K562 (cell line): ENCODE results near the gene ERN1. TPM values are rescaled to one million over a fixed set of nuclear protein-coding genes. Genes with fewer than 3 reads are reported as not detected.
A peak's percentile ranks its signal among the peaks of the same experiment; 100 is the strongest.

Source experiments
- ATAC-seq: fragments of 200-7000 bp; cut with Tn5 transposase; 3 replicates; pipeline ENCODE4 v1.9.1; 2020; ENCODE audit warnings: moderate library complexity
- BruUV-seq: library from RNA; stranded (reverse); fragments of 400-500 nt; replicated peaks from 2 replicates; lab custom pipeline; 2021; lab: Mats Ljungman, UMichigan
- CTCF ChIA-PET: fragments of 300-600 bp; formaldehyde crosslinking; extraction: SDS; loops from one replicate; lab custom pipeline; 2021; ENCODE audit warnings: low intra/inter-chr PET ratio; lab: Yijun Ruan, JAX
- POLR2A ChIA-PET: fragments of 300-600, 350-650 bp; sonication (Branson Sonifier 250); formaldehyde crosslinking; extraction: SDS; loops from one replicate; lab custom pipeline; 2021; ENCODE audit warnings: antibody characterized with exemption, inconsistent platforms; lab: Yijun Ruan, JAX
- DNase-seq, 4 experiments: peaks; one replicate each; pipeline versions ENCODE4 v3.0.0 to v3.0.0-alpha.2; 2011 to 2018; ENCODE audit warnings: low spot score in 3 of 4, mixed read lengths in 3 of 4; ENCODE audit errors: extremely low read depth in 1 of 4
- FAIRE-seq: peaks from 2 replicates; lab custom pipeline; 2011; peaks lifted over from hg19 to GRCh38; lab: Jason Lieb, UNC
- H2AFZ ChIP-seq: 2 replicates; pipeline ENCODE4 v1.6.0; 2011; ENCODE audit warnings: low read depth, low read length, control low read depth, inconsistent platforms
- H3K27ac ChIP-seq: fragments of 200-600 bp; 3 replicates; pipeline ENCODE4 v1.8.0; 2011; ENCODE audit warnings: low read depth, mild to moderate bottlenecking, control low read depth, inconsistent platforms, low read length, moderate library complexity, mixed read lengths; ENCODE audit errors: extremely low read depth
- H3K27me3 ChIP-seq, 2 experiments: fragments of 300-600 bp in 1 of 2; 2 replicates in 1 of 2; 3 replicates in 1 of 2; pipeline versions ENCODE4 v1.6.0 to v1.8.0; 2011; ENCODE audit warnings: inconsistent platforms in 2 of 2, low read length in 2 of 2, mild to moderate bottlenecking in 1 of 2, mixed read lengths in 1 of 2, moderate library complexity in 1 of 2; ENCODE audit not compliant: control insufficient read depth in 2 of 2, insufficient read depth in 2 of 2
- H3K36me3 ChIP-seq: fragments of 300-600 bp; 3 replicates; pipeline ENCODE4 v1.8.0; 2011; ENCODE audit warnings: mild to moderate bottlenecking, low read length, inconsistent platforms; ENCODE audit not compliant: control insufficient read depth, insufficient read depth
- H3K4me1 ChIP-seq, 2 experiments: fragments of 200-600 bp in 1 of 2; replicated peaks in 1 of 2; 2 replicates in 1 of 2; 3 replicates in 1 of 2; pipeline versions ENCODE4 v1.5.1 to v1.8.0; 2011; ENCODE audit warnings: inconsistent platforms in 2 of 2, low read length in 2 of 2, mild to moderate bottlenecking in 1 of 2, mixed read lengths in 1 of 2, moderate library complexity in 1 of 2; ENCODE audit not compliant: control insufficient read depth in 2 of 2, insufficient read depth in 2 of 2
- H3K4me2 ChIP-seq: 2 replicates; pipeline ENCODE4 v1.6.1; 2011; ENCODE audit warnings: low read length, control low read depth, inconsistent platforms, mixed read lengths; ENCODE audit not compliant: insufficient read depth
- H3K4me3 ChIP-seq: fragments of 200-600 bp; sonication (generic), shearing (Covaris generic); 2 replicates; pipeline ENCODE4 v1.5.1; 2016; ENCODE audit warnings: control low read depth, inconsistent platforms
- H3K79me2 ChIP-seq: fragments of 200-600 bp; 3 replicates; pipeline ENCODE4 v1.8.0; 2011; ENCODE audit warnings: low read length, inconsistent platforms; ENCODE audit not compliant: control insufficient read depth, insufficient read depth
- H3K9ac ChIP-seq, 2 experiments: 2 replicates each; pipeline versions ENCODE4 v1.6.0 to v1.6.1; 2011; ENCODE audit warnings: low read depth in 2 of 2, low read length in 2 of 2, control low read depth in 1 of 2, inconsistent platforms in 1 of 2, mild to moderate bottlenecking in 1 of 2, mixed read lengths in 1 of 2; ENCODE audit not compliant: insufficient read depth in 1 of 2
- H3K9me1 ChIP-seq: one replicate; pipeline ENCODE4 v1.6.0; 2011; ENCODE audit warnings: inconsistent platforms, mild to moderate bottlenecking, low read length, moderate library complexity; ENCODE audit not compliant: control insufficient read depth, insufficient read depth
- H3K9me3 ChIP-seq: replicated peaks from 2 replicates; pipeline ENCODE4 v1.5.1; 2011; ENCODE audit warnings: low read depth, low read length, inconsistent platforms; ENCODE audit not compliant: control insufficient read depth, insufficient read depth
- H4K20me1 ChIP-seq: replicated peaks from 2 replicates; pipeline ENCODE4 v1.6.1; 2011; ENCODE audit warnings: low read length, inconsistent platforms, mixed read lengths; ENCODE audit not compliant: control insufficient read depth, insufficient read depth
- ARNT ChIP-seq, 2 experiments: fragments of 450-650 bp; IDR thresholded peaks; 2 replicates each; pipeline ENCODE4 v1.6.1; 2016; ENCODE audit warnings: mild to moderate bottlenecking in 1 of 2
- BRD9 ChIP-seq: fragments of 450-650 bp; IDR thresholded peaks from 2 replicates; pipeline ENCODE4 v1.6.1; 2018; ENCODE audit warnings: low read depth; ENCODE audit not compliant: partially characterized antibody
- CSDE1 ChIP-seq, 2 experiments: fragments of 450-650 bp; IDR thresholded peaks; 2 replicates each; pipeline ENCODE4 v1.6.1; 2016; ENCODE audit warnings: mild to moderate bottlenecking in 1 of 2
- KLF10 ChIP-seq: fragments of 250-450 bp; sonication (Bioruptor Pico); IDR thresholded peaks from 2 replicates; pipeline ENCODE4 v1.6.1; 2021; ENCODE audit warnings: matching md5 sums
- MAFF ChIP-seq: IDR thresholded peaks from 2 replicates; pipeline ENCODE4 v1.6.1; 2012; ENCODE audit warnings: low read length, improper control_type of control experiment
- MTA2 ChIP-seq: fragments of 450-650 bp; IDR thresholded peaks from 2 replicates; pipeline ENCODE4 v1.6.1; 2016; ENCODE audit warnings: low read depth
- NFIX ChIP-seq: fragments of 250-450 bp; sonication (Bioruptor Pico); IDR thresholded peaks from 2 replicates; pipeline ENCODE4 v1.4.0; 2020; ENCODE audit warnings: low read depth, mild to moderate bottlenecking, moderate library complexity
- TEAD1 ChIP-seq, 2 experiments: fragments of 450-650 bp in 1 of 2; sonication (generic) in 1 of 2; formaldehyde crosslinking; IDR thresholded peaks; 2 replicates each; pipeline versions ENCODE4 v1.4.0 to v1.8.0; 2020 to 2022; ENCODE audit warnings: mild to moderate bottlenecking in 2 of 2, missing genetic modification reagents in 1 of 2
- TGIF2 ChIP-seq: sonication (generic); formaldehyde crosslinking; IDR thresholded peaks from 2 replicates; pipeline ENCODE4 v1.8.1; 2022; ENCODE audit warnings: mild to moderate bottlenecking, missing genetic modification reagents, moderate library complexity
- U2AF2 ChIP-seq: fragments of 200-400 bp; formaldehyde crosslinking; optimal IDR thresholded peaks from 2 replicates; pipeline ENCODE3; 2017; ENCODE audit warnings: low read depth, mild to moderate bottlenecking, low read length
- ZNF175 ChIP-seq: fragments of 200-800 bp; sonication (Bioruptor generic); IDR thresholded peaks from 2 replicates; pipeline ENCODE4 v1.6.1; 2016; ENCODE audit warnings: low read depth, mild to moderate bottlenecking, missing genetic modification characterization, missing compliant biosample characterization
- ZNF3 ChIP-seq: fragments of 250-450 bp; sonication (Bioruptor Pico); IDR thresholded peaks from 2 replicates; pipeline ENCODE4 v1.5.0; 2021; ENCODE audit warnings: mild to moderate bottlenecking, moderate library complexity
- WGBS: fragments of 100-300 bp; shearing (Covaris generic); methylation state at CpG from one replicate; pipeline ENCODE4 v1.1.6; 2016; ENCODE audit warnings: low coverage, mixed read lengths; ENCODE audit not compliant: insufficient coverage; ENCODE audit errors: missing lambda C conversion rate; 5-methylcytosine and 5-hydroxymethylcytosine counted together
- in situ Hi-C: fragments of 300-500 bp; cut with MboI; formaldehyde crosslinking; loops from 4 replicates; pipeline ENCODE4 v1.15.0; 2018; ENCODE audit warnings: inconsistent platforms, mixed read lengths
- intact Hi-C: fragments of 100-400 bp; cut with micrococcal nuclease; formaldehyde crosslinking; loops from 2 replicates; pipeline ENCODE4 v1.14.2; 2022
- polyA plus RNA-seq, 8 experiments: library from polyadenylated mRNA; depleted of rRNA in 4 of 8; stranded (reverse) in 5 of 8; unstranded in 3 of 8; fragments of >200 nt; fragmentation: Nextera tagmentation in 2 of 8; fragmentation: Illumina TruSeq in 1 of 8; extraction: Ambion mirVana in 2 of 8; extraction: Trizol in 1 of 8; gene quantifications; 2 replicates each; pipeline versions ENCODE4 v1.2.1 to v1.2.3, GENCODE V29; 2011 to 2014; ENCODE audit warnings: inconsistent platforms in 1 of 8, missing spikeins in 1 of 8
- total RNA-seq, 7 experiments: library from RNA; depleted of rRNA in 6 of 7; stranded (reverse); fragments of >200 nt in 6 of 7; fragmentation: Illumina TruSeq in 2 of 7; extraction: Trizol in 2 of 7; gene quantifications; 2 replicates each; pipeline versions ENCODE4 v1.2.1 to v1.2.3, GENCODE V29; 2011 to 2021; ENCODE audit warnings: low replicate concordance in 1 of 7
- TF ChIP-seq, protein P1 (sequence below): fragments of 200-800 bp; sonication (Bioruptor generic); IDR thresholded peaks from 2 replicates; pipeline ENCODE4 v1.6.1; 2017; ENCODE audit warnings: missing genetic modification characterization, missing compliant biosample characterization
- TF ChIP-seq, protein P2 (sequence below): fragments of 450-650 bp; formaldehyde crosslinking; IDR thresholded peaks from 2 replicates; pipeline ENCODE4 v1.4.0; 2020; ENCODE audit warnings: mild to moderate bottlenecking, moderate library complexity
- TF ChIP-seq, protein P3 (sequence below), 2 experiments: fragments of 450-650 bp; IDR thresholded peaks; 2 replicates each; pipeline ENCODE4 v1.6.1; 2016

The ERN1 gene
- total and polyA plus RNA-seq, 9 of the 15 experiments (the other 6 are each of a cell fraction or from before 2014, with no cell fraction given), result 2.1 to 22.5 (median 7.3) TPM

DNA sequence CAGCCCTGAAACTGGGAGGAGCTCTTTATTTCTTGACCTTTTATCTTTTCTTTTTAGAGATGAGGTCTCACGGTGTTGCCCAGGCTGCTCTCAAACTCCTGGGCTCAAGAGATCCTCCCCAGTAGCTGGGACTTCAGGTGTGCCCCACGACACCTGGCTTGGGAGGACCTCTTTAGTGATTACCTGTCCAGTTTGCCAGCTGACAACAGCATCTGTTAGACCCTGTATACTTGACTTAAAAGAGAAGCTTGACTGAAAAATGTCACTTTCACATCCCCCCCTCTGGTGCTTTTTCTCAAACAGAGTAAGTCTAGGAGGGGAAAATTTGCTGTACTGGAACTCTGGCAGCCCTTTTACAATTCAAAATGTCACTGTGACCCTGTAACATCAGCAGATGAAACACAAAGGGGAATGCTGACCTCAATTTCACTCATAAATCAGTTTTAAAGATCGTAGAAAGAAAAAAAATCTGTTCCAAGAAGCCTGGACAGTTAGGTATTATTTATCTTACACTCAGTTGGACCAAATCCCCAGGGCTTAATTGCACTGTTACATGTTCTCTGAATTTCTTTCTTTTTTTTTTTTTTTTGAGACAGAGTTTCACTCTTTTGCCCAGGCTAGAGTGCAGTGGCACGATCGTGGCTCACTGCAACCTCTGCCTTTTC, 1.8 kb upstream of the ERN1 start:
- ATAC-seq (no peak), FAIRE-seq (no peak), DNase-seq (no peak)
- POLR2A ChIA-PET, result interaction anchor here (0.8 to 3.9 kb wide), 5 partner anchors 11 to 106 kb away, joined by 4 to 35 read pairs (median 4); no protein-coding TSS in a partner anchor
- CTCF ChIA-PET, result no interaction called here
- no TSS peak for BruUV-seq
- Histone ChIP-seq H3K9me1 (peaks cover 3% of the 10 kb centered on the region), H3K4me1 (peaks cover 16 to 19% of the 10 kb centered on the region in 2 experiments; a peak in 4 of 5 replicates), H4K20me1 (no peaks in the 10 kb centered on the region), H3K36me3 (no peaks in the 10 kb centered on the region), H3K4me3 (no peak overlapping the region), H2AFZ (0 out of 2 replicates have a peak overlapping the region, but pooled peaks have one; percentile 7), H3K79me2 (peaks cover 27% of the 10 kb centered on the region), H3K4me2 (no peak overlapping the region), H3K9me3 (no peaks in the 10 kb centered on the region), H3K27ac (no peak overlapping the region), H3K27me3 (no peaks in the 10 kb centered on the region), H3K9ac (no peak overlapping the region)
- intact Hi-C loops, result loop anchor here (5.0 kb wide), 2 partner anchors 151 to 214 kb away; partner anchors contain the start of gene GH1
- in situ Hi-C loops, result loop anchor here (5.0 to 10.0 kb wide), 3 partner anchors 69 to 219 kb away; partner anchors contain the start of gene CSHL1
- WGBS, result 58% methylated on average over 5 of the region's 5 CpGs
- no peak for TF ChIP-seq NFIX (CRISPR knock-in tag)
- no peak for TF ChIP-seq TGIF2 (CRISPR knock-in tag)
- TF ChIP-seq MAFF, result no peak
- TF ChIP-seq ZNF175 (CRISPR knock-in tag), result no peak
- TF ChIP-seq BRD9, result no peak
- TF ChIP-seq, protein P1, sequence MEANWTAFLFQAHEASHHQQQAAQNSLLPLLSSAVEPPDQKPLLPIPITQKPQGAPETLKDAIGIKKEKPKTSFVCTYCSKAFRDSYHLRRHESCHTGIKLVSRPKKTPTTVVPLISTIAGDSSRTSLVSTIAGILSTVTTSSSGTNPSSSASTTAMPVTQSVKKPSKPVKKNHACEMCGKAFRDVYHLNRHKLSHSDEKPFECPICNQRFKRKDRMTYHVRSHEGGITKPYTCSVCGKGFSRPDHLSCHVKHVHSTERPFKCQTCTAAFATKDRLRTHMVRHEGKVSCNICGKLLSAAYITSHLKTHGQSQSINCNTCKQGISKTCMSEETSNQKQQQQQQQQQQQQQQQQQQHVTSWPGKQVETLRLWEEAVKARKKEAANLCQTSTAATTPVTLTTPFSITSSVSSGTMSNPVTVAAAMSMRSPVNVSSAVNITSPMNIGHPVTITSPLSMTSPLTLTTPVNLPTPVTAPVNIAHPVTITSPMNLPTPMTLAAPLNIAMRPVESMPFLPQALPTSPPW, result no peak
- no peak for TF ChIP-seq U2AF2
- TF ChIP-seq CSDE1 (IDR thresholded peaks at IDR 0.05), result no peak
- TF ChIP-seq ZNF3 (CRISPR knock-in tag), result no peak
- TF ChIP-seq MTA2, result no peak
- TF ChIP-seq TEAD1 (CRISPR knock-in tag; IDR thresholded peaks at IDR 0.05), result no peak
- no peak for TF ChIP-seq KLF10 (CRISPR knock-in tag)
- no peak for TF ChIP-seq ARNT (IDR thresholded peaks at IDR 0.05)
- TF ChIP-seq, protein P2, sequence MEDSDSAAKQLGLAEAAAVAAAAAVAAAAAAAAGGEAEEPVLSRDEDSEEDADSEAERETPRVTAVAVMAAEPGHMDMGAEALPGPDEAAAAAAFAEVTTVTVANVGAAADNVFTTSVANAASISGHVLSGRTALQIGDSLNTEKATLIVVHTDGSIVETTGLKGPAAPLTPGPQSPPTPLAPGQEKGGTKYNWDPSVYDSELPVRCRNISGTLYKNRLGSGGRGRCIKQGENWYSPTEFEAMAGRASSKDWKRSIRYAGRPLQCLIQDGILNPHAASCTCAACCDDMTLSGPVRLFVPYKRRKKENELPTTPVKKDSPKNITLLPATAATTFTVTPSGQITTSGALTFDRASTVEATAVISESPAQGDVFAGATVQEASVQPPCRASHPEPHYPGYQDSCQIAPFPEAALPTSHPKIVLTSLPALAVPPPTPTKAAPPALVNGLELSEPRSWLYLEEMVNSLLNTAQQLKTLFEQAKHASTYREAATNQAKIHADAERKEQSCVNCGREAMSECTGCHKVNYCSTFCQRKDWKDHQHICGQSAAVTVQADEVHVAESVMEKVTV (CRISPR knock-in tag), result no peak
- TF ChIP-seq, protein P3, sequence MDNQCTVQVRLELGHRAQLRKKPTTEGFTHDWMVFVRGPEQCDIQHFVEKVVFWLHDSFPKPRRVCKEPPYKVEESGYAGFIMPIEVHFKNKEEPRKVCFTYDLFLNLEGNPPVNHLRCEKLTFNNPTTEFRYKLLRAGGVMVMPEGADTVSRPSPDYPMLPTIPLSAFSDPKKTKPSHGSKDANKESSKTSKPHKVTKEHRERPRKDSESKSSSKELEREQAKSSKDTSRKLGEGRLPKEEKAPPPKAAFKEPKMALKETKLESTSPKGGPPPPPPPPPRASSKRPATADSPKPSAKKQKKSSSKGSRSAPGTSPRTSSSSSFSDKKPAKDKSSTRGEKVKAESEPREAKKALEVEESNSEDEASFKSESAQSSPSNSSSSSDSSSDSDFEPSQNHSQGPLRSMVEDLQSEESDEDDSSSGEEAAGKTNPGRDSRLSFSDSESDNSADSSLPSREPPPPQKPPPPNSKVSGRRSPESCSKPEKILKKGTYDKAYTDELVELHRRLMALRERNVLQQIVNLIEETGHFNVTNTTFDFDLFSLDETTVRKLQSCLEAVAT (IDR thresholded peaks at IDR 0.05), result no peak
